HG03045 (cell line): Measurements from ENCODE around the gene OR52R1.
"Not testable (repeated sequence)": the region's sequence is repeated elsewhere in the genome, so short reads cannot be mapped to it uniquely, and the experiment has no call there.

Experiments
- ATAC-seq: cut with Tn5 transposase; IDR thresholded peaks from one replicate; pipeline ENCODE4 v1.9.1; 2021; ENCODE audit warnings: mild to moderate bottlenecking, moderate library complexity; ENCODE audit not compliant: unreplicated experiment

Gene OR52R1

GRCh38 chr11:4804280-4804679 is at the start of gene OR52R1:
Gene OR52R1 (minus strand): TSS chr11:4804380. CDS start chr11:4804380, 0 bp downstream.
- no peak for ATAC-seq

- ATAC-seq, result no peak
Observed at GRCh38 chr11:4851033-4851432, 46.9 kb upstream of the OR52R1 start.

DNA sequence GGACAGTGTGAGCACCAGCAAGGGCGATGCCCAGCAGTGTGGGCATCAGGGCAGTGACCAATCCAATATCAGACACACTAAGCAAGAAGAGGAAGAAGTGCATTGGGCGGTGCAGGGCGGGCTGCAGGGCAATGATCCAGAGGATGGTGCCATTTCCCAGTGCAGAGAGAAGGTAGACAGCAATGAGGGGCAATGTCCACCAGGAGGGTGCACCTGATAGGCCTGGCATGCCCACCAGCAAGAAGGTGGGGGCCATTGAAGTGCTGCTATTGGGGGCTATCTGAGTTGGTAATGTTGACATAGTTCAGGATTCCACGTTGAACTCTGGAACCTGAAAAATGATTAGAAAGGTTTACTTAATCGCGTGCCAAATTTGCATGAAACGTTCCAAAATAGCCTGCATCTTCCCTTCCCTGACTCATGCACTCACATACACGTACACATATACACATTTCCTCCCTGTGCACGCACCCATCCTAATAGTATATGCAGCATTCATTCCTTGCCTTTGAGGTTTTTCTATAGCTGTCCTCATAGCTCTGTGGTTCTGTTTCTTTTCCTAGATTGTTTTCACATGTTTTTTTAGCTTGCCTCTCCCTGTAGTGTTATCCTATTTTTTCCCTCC is 44.8 kb upstream of the OR52R1 start, which contains the start of gene OR51S1:
TSS of gene OR51S1 (minus strand) at position 301 of the 625 bp plus-strand sequence. CDS start at position 301, 0 bp downstream.
- no peak for ATAC-seq

DNA sequence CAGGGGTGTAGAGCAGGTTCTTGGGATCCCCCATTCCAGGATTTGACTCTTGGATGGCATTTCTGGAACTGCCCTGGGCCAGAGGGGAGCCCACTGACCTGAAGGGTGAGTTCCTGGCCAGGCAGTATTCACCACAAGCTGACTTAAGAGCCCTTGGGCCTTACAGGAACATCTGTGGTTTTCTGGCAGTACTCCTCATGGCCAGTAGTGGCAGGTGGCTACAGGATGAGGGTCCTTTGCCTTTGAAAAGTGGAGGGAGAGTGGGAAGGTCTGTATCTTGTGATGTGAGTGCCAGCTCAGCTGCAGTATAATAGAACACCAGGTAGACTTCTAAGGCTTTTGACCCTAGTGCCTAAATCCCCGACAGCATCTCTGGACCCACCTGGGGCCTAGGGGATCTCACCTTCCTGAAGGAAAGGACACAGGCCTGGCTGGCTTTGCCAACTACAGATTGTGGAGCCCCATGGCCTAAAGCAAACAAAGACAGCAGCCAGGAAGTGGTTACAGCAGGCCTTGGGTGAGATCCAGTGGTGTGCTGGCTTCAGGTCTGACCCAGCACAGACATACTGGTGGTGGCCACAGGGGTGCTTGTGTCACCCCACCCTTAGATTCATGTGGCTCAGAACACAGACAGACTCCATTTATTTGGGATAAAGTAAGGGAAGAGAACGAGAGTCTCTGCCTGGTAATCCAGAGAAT is 35.8 kb upstream of the OR52R1 start:
- no peak for ATAC-seq

DNA sequence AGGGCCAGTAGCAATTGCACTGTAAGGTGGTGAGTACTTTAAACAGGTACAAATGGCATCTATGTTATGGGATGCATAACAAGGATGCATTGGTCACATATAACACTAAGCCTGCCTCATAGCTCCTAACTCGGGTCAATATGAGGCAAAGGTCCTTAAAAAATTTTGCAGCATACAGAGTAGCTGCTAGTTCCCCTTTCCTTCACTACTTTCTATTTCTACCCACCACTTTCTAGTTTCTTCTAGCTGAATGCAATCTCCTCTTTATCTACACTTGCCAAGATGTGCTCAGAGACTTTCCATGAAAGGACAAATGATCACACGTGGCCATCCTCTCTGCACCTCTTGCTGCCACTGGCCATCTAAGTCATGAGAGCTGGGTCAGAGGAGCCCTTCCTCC is 26.7 kb upstream of the OR52R1 start:
- no peak for ATAC-seq

GRCh38 chr11:4830346-4830745 is 26.2 kb upstream of the OR52R1 start:
- no peak for ATAC-seq

DNA sequence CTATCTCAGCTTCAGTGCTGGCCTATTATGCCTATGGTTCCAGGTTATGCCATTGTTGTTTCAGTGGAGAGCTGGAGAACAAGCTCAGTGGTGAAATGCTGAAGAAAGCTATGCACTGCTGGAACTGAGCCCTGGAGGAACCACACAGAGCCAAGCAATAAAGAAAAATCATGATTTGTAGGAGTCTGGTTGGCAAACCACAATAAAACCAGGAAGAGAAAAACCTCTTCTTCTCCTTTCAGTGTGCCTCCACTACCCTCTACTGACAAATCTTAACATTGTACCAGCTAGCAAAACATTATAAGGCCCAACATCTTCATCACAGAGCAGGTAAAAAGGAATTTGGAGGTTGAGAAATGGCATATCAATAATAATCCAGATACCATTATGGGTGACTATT is 22.2 kb upstream of the OR52R1 start:
- no peak for ATAC-seq

DNA sequence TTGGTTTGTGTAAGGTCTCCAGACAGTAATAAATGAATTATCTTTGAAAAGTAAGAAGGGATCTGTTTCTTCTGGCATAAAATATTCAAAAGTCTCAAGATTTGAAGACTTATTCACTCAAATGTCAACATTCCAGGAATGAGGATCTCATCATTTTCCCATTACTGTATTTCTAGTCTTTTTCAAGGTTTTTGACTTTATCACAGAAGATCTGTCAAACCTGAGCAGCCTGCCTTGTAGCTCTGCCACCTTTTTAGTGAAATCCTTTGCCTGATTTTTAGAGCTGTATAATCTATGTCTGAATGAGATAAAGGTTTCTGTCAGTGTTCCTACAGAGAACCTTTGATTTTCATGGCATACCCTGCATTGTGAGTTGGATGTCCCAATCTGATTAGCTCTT is 21.0 kb upstream of the OR52R1 start:
- no peak for ATAC-seq

GRCh38 chr11:4821021-4821420 is 16.8 kb upstream of the OR52R1 start, which contains the start of gene OR51F2:
Gene OR51F2 (plus strand): TSS chr11:4821321. CDS start chr11:4821422, 101 bp downstream.
- no peak for ATAC-seq

GRCh38 chr11:4809246-4809645 is 5.1 kb upstream of the OR52R1 start:
- no peak for ATAC-seq

GRCh38 chr11:4808476-4808875 is 4.3 kb upstream of the OR52R1 start:
- ATAC-seq, result no peak

DNA sequence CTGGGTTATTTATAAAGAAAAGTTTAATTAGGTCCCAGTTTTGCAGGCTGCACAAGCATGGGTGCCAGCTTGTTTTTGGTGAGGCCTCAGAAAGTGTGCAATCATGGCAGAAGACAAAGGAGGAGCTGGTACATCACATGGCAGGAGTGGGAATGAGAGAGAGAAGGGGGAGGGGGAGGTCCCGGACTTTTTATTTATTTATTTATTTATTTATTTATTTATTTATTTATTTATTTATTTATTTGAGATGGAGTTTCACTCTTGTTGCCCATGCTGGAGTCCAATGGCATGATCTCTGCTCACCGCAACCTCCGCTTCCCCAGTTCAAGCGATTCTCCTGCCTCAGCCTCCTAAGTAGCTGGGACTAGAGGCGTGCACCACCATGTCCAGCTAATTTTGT is 2.9 kb downstream of the OR52R1 start:
- not testable (repeated sequence) for ATAC-seq

- no peak for ATAC-seq
Observed at GRCh38 chr11:4798427-4799183, 5.6 kb downstream of the OR52R1 start.

DNA sequence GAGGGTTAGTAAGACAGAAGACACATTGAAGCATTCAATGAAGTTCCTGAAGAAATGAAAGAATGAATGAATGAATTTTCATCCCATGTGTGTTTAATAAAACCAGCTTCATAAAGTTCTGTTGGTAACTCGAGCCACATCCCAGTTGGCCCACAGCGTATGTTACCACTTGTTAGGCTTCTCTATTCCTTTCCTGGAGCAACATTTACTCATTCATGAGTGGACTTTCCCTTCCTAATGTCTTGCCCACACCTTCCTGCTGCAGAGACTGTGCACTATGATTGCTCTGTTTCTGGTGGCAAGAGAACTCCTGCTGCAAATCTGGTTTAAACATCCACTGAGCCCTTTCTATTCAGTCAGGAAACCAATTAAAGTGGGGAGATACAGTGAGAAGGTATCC is 7.0 kb downstream of the OR52R1 start:
- ATAC-seq, result no peak

DNA sequence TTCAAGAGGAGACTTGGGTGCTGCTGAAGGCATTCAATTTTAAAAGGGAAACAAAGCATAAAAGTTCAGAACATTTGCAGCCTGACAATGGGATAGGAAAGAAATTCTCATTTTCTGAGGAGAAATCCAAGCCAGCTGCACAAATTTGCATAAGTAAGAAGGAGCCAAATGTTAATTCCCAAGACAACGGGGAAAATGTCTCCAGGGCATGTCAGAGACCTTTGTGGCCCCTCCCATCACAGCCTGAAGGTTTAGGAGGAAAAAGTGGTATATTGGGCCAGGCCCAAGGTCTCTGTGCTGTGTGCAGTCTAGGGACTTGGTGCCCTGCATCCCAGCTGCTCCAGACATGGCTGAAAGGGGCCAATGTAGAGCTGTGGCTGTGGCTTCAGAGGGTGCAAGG is 21.7 kb downstream of the OR52R1 start:
- no peak for ATAC-seq

- ATAC-seq, result no peak
Observed at GRCh38 chr11:4769838-4770237, 34.3 kb downstream of the OR52R1 start, which contains the start of gene OR51F1. Gene OR51F1 (minus strand): TSS chr11:4769938. CDS start chr11:4769938, 0 bp downstream.

DNA sequence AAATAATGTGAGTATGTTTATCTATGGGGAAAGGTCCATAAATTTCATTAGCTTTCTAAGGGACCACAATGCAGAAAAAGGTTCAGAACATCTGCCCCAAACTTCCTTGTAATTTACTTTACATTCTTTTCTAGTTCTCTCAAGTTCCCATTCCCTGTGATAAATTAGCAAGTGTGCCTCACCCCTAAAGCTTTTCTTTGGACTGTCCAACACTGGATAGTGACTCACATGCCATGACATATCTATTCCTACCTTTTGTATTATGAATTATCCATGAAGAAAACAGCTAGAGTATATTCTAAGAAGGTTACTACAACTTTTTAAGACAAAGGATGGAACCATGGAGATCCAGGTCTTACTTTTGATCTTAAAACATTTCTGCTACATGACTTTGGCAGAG is 36.1 kb downstream of the OR52R1 start:
- ATAC-seq, result no peak

DNA sequence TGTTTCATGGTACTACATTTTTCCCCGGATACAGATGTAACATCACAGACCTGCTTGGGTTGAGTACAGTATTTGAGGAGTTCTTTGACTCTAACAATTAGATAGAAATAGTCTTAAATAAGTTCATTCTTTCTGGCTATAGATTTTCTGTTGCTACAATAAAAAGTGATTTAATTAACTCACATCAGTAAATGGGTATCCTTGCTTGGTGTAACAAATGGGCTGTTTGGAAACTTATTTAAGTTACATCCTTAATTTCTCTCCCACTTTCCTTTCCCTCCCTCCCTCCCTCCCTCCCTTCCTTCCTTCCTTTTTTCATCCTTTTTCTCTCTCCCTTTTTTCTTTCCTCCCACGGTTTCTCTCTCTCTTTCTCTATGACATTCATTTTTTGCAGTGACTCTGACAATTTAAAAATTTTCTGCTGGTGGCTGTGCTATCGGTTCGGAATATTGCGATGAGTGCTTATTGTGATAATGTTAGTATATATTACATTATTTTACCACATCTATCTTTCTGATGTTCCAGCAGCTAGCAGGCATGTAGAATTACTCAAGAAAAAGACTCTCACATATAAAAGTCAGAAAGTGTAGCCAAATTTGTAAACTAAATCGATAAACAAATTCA is 37.6 kb downstream of the OR52R1 start:
- no peak for ATAC-seq

- ATAC-seq, result no peak
Observed at GRCh38 chr11:4763096-4763495, 41.1 kb downstream of the OR52R1 start.
